GM12878 (cell line): ENCODE results near the gene RPS6KL1. TPM values are rescaled to one million over a fixed set of nuclear protein-coding genes. Genes with fewer than 3 reads are reported as not detected.

Experiments used
- ATAC-seq: fragments of 200-7000 bp; cut with Tn5 transposase; 3 replicates; pipeline ENCODE4 v1.9.1; 2020; ENCODE audit warnings: mild to moderate bottlenecking, moderate library complexity
- BruUV-seq: library from RNA; stranded (reverse); fragments of 400-500 nt; replicated peaks from 2 replicates; lab custom pipeline; 2021; lab: Mats Ljungman, UMichigan
- CTCF ChIA-PET: fragments of 300-600 bp; sonication (Branson Sonifier 250); formaldehyde crosslinking; extraction: SDS; loops from one replicate; lab custom pipeline; 2021; ENCODE audit warnings: inconsistent platforms; lab: Yijun Ruan, JAX
- POLR2A ChIA-PET: fragments of 350-600 bp; formaldehyde crosslinking; extraction: SDS; loops from one replicate; lab custom pipeline; 2021; ENCODE audit warnings: inconsistent platforms; lab: Charles Lee
- RAD21 ChIA-PET: fragments of 300-600 bp; sonication (Branson Sonifier 250); formaldehyde crosslinking; loops from one replicate; lab custom pipeline; 2023; ENCODE audit warnings: antibody characterized with exemption; ENCODE audit not compliant: unreplicated experiment; lab: Charles Lee
- SMC1A ChIA-PET: fragments of 300-600 bp; sonication (Branson Sonifier 250); formaldehyde crosslinking; loops from one replicate; lab custom pipeline; 2023; ENCODE audit not compliant: unreplicated experiment, uncharacterized antibody; lab: Charles Lee
- DNase-seq: peaks from one replicate; pipeline ENCODE4 v3.0.0-alpha.2; 2011; ENCODE audit warnings: low read depth, low spot score
- FAIRE-seq: peaks from 3 replicates; lab custom pipeline; 2011; peaks lifted over from hg19 to GRCh38; lab: Jason Lieb, UNC
- H2AFZ ChIP-seq: 2 replicates; pipeline ENCODE4 v1.6.0; 2011; ENCODE audit warnings: low read depth, low read length, control low read depth; ENCODE audit not compliant: control insufficient read depth
- H3K27ac ChIP-seq: 2 replicates; pipeline ENCODE4 v1.5.1; 2011; ENCODE audit warnings: control low read depth; ENCODE audit not compliant: control insufficient read depth, insufficient read depth
- H3K27me3 ChIP-seq, 2 experiments: replicated peaks in 1 of 2; 2 replicates each; pipeline versions ENCODE4 v1.6.0 to v1.6.1; 2011; ENCODE audit warnings: low read length in 1 of 2; ENCODE audit not compliant: control insufficient read depth in 2 of 2, insufficient read depth in 2 of 2
- H3K36me3 ChIP-seq, 2 experiments: 2 replicates each; pipeline ENCODE4 v1.5.1; 2011; ENCODE audit warnings: low read length in 1 of 2; ENCODE audit not compliant: control insufficient read depth in 2 of 2, insufficient read depth in 2 of 2
- H3K4me1 ChIP-seq: 2 replicates; pipeline ENCODE4 v1.6.1; 2011; ENCODE audit warnings: mild to moderate bottlenecking, low read length, moderate library complexity, mixed read lengths; ENCODE audit not compliant: control insufficient read depth, insufficient read depth
- H3K4me2 ChIP-seq: 2 replicates; pipeline ENCODE4 v1.6.0; 2011; ENCODE audit warnings: control low read depth; ENCODE audit not compliant: control insufficient read depth, insufficient read depth
- H3K4me3 ChIP-seq: fragments of 200-600 bp; sonication (generic); 2 replicates; pipeline ENCODE4 v1.5.1; 2016
- H3K79me2 ChIP-seq: 2 replicates; pipeline ENCODE4 v1.6.0; 2011; ENCODE audit warnings: low read length; ENCODE audit not compliant: control insufficient read depth, insufficient read depth
- H3K9ac ChIP-seq: 2 replicates; pipeline ENCODE4 v1.8.0; 2011; ENCODE audit warnings: low read length, control low read depth, mixed read lengths; ENCODE audit not compliant: control insufficient read depth, insufficient read depth
- H3K9me3 ChIP-seq: replicated peaks from 3 replicates; pipeline ENCODE4 v1.5.1; 2011; ENCODE audit warnings: mild to moderate bottlenecking, low read length; ENCODE audit not compliant: control insufficient read depth, insufficient read depth
- H4K20me1 ChIP-seq: 2 replicates; pipeline ENCODE4 v1.6.0; 2011; ENCODE audit not compliant: control insufficient read depth, insufficient read depth
- BCL3 ChIP-seq: IDR thresholded peaks from 2 replicates; pipeline ENCODE4 v1.6.1; 2011; ENCODE audit warnings: borderline replicate concordance, low read depth, mild to moderate bottlenecking, moderate library complexity, low read length; ENCODE audit not compliant: insufficient read depth, poor library complexity, severe bottlenecking
- BHLHE40 ChIP-seq, 2 experiments: fragments of 450-650 bp in 1 of 2; IDR thresholded peaks; 2 replicates each; pipeline ENCODE4 v1.6.1; 2011 to 2017; ENCODE audit warnings: low read depth in 2 of 2, borderline replicate concordance in 1 of 2, improper control_type of control experiment in 1 of 2, low read length in 1 of 2, mild to moderate bottlenecking in 1 of 2
- CBX3 ChIP-seq: fragments of 200-600 bp; sonication (generic); IDR thresholded peaks from 2 replicates; pipeline ENCODE4 v1.6.1; 2016; ENCODE audit warnings: low read depth, borderline replicate concordance
- CUX1 ChIP-seq: IDR thresholded peaks from 2 replicates; pipeline ENCODE4 v1.6.1; 2012; ENCODE audit warnings: improper control_type of control experiment, low read depth, low read length; ENCODE audit not compliant: insufficient replicate concordance
- IKZF1 ChIP-seq: fragments of 450-650 bp; conservative IDR thresholded peaks from 2 replicates; pipeline ENCODE4 v1.6.1; 2017; ENCODE audit warnings: antibody characterized with exemption, mild to moderate bottlenecking
- IRF4 ChIP-seq: IDR thresholded peaks from 2 replicates; pipeline ENCODE4 v1.6.1; 2011; ENCODE audit warnings: low read depth, low read length
- MYB ChIP-seq: fragments of 150-350 bp; IDR thresholded peaks from 2 replicates; pipeline ENCODE4 v1.6.1; 2014; ENCODE audit warnings: mild to moderate bottlenecking, low read depth, low read length, borderline replicate concordance
- NR2F1 ChIP-seq: fragments of 450-650 bp; conservative IDR thresholded peaks from 2 replicates; pipeline ENCODE4 v1.6.1; 2017; ENCODE audit warnings: mild to moderate bottlenecking
- RELA ChIP-seq: fragments of 450-650 bp; IDR thresholded peaks from 2 replicates; pipeline ENCODE4 v1.8.0; 2014; ENCODE audit warnings: borderline replicate concordance; ENCODE audit not compliant: partially characterized antibody
- REST ChIP-seq: IDR thresholded peaks from 2 replicates; pipeline ENCODE4 v1.6.1; 2012; ENCODE audit warnings: mild to moderate bottlenecking, low read depth, low read length
- SMC3 ChIP-seq: IDR thresholded peaks from 2 replicates; pipeline ENCODE4 v1.6.1; 2011; ENCODE audit warnings: low read length, improper control_type of control experiment, borderline replicate concordance
- WGBS: methylation state at CpG from one replicate; pipeline ENCODE4 v1.1.6; 2016; ENCODE audit warnings: low lambda C conversion rate; ENCODE audit not compliant: insufficient replicate concordance, insufficient coverage; ENCODE audit errors: missing lambda C conversion rate; 5-methylcytosine and 5-hydroxymethylcytosine counted together
- in situ Hi-C: fragments of 300-500 bp; cut with MboI; formaldehyde crosslinking; loops from 9 replicates; pipeline ENCODE4 v1.14.3; 2018; ENCODE audit warnings: mixed read lengths
- intact Hi-C: fragments of 100-400 bp; cut with micrococcal nuclease; formaldehyde crosslinking; loops from one replicate; pipeline ENCODE4 v1.14.2; 2022; ENCODE audit not compliant: unreplicated experiment
- polyA plus RNA-seq, 11 experiments: library from polyadenylated mRNA; depleted of rRNA in 4 of 11; unstranded in 6 of 11; stranded (reverse) in 5 of 11; fragments of >200 nt; fragmentation: Nextera tagmentation in 4 of 11; fragmentation: Illumina TruSeq in 1 of 11; extraction: Ambion mirVana in 4 of 11; extraction: Trizol in 1 of 11; gene quantifications; 1 replicate in 1 of 11; 2 replicates in 10 of 11; pipeline versions ENCODE4 v1.2.1 to v1.2.3, GENCODE V29; 2011 to 2016; ENCODE audit warnings: inconsistent platforms in 2 of 11, missing spikeins in 2 of 11, low read depth in 1 of 11
- total RNA-seq, 4 experiments: library from RNA; depleted of rRNA in 3 of 4; stranded (reverse); fragments of >200 nt in 3 of 4; fragmentation: Illumina TruSeq in 1 of 4; extraction: Trizol in 1 of 4; gene quantifications; 2 replicates each; pipeline versions ENCODE4 v1.2.1 to v1.2.3, GENCODE V29; 2013 to 2021

Gene RPS6KL1
- total and polyA plus RNA-seq, 10 of the 15 experiments (the other 5 are each of a cell fraction or from before 2014, with no cell fraction given): 0.04 to 4.2 (median 2.0) TPM

- ChIA-PET POLR2A (interaction anchor here (1.0 kb wide), 1 partner anchor 118 kb away, joined by 3 read pairs; the partner anchor contains the start of gene ACYP1), RAD21 (interaction anchor here (0.8 to 2.6 kb wide), 7 partner anchors 9 to 143 kb away, joined by 3 to 17 read pairs (median 6); partner anchors contain the start of gene PGF), CTCF (interaction anchor here (0.5 to 9.1 kb wide), 29 partner anchors 8 to 358 kb away, joined by 3 to 129 read pairs (median 5); partner anchors contain the start of genes EIF2B2 and ZC2HC1C), SMC1A (interaction anchor here (1.0 to 6.1 kb wide), 4 partner anchors 85 to 358 kb away, joined by 3 to 32 read pairs (median 6); no protein-coding TSS in a partner anchor)
- H3K4me1 ChIP-seq: peaks cover 23% of the 10 kb centered on the region
- intact Hi-C loops (loop anchor here (1.0 to 10.0 kb wide), 3 partner anchors 32 to 359 kb away; no protein-coding TSS in a partner anchor), in situ Hi-C loops (no loop called here)
- peak; percentile 84 for ATAC-seq
- no peaks in the 10 kb centered on the region for H3K9me3 ChIP-seq
- H3K4me3 ChIP-seq: no peak overlapping the region
- BruUV-seq: no TSS peak
- WGBS: 37% methylated on average over 17 of the region's 17 CpGs
- no peak overlapping the region for H3K27ac ChIP-seq
- H3K36me3 ChIP-seq: no peaks in the 10 kb centered on the region
- H4K20me1 ChIP-seq: no peaks in the 10 kb centered on the region
- FAIRE-seq: peak; percentile 87
- H3K79me2 ChIP-seq: no peaks in the 10 kb centered on the region
- H3K9ac ChIP-seq: no peak overlapping the region
- peak overlapping the region; percentile 57 for H2AFZ ChIP-seq
- DNase-seq: no peak
- no peak overlapping the region for H3K4me2 ChIP-seq
- no peaks in the 10 kb centered on the region for H3K27me3 ChIP-seq
- TF ChIP-seq NR2F1 (no peak), IRF4 (0 out of 2 replicates have a peak, but pooled peaks have one; percentile 15), CBX3 (no peak), BCL3 (no peak), RELA (peak; percentile 15), SMC3 (peak; percentile 80), IKZF1 (0 out of 2 replicates have a peak, but pooled peaks have one; percentile 19), CUX1 (no peak), BHLHE40 (IDR thresholded peaks at IDR 0.05; ENCODE audit: borderline replicate concordance in 1 of 2, low read depth in 2 of 2, low read length in 1 of 2) (0 out of 4 replicates have a peak, but pooled peaks of 1 of the 2 experiments have one; percentile 4), REST (no peak), MYB (no peak)
Observed at GRCh38 chr14:74945852-74946658, 23.0 kb upstream of the RPS6KL1 start.
